Measurements from ENCODE around the gene KLHL21. TPM values are rescaled to one million over a fixed set of nuclear protein-coding genes. Genes with fewer than 3 reads are reported as not detected.
"Not testable (repeated sequence)": the region's sequence is repeated elsewhere in the genome, so short reads cannot be mapped to it uniquely, and the experiment has no call there.

Gene KLHL21
- total RNA-seq, 1 donor from 2014 or later, result 9.2 TPM

- Mint-ChIP-seq H3K27me3 (ENCODE audit: unreplicated experiment) (peaks cover 9% of the 10 kb centered on the region), H3K4me3 (ENCODE audit: unreplicated experiment) (no peak overlapping the region), H3K27ac (ENCODE audit: unreplicated experiment) (no peak overlapping the region)
Observed at GRCh38 chr1:6572653-6573383, 29.9 kb downstream of the KLHL21 start.

GRCh38 chr1:6570987-6571386, 31.7 kb downstream of the KLHL21 start:
- peaks cover 10% of the 10 kb centered on the region for H3K9me3 Mint-ChIP-seq (ENCODE audit: unreplicated experiment)
- no peak for TF ChIP-seq CTCF (IDR thresholded peaks at IDR 0.05; ENCODE audit: partially characterized antibody, unreplicated experiment)
- H3K27me3 Mint-ChIP-seq (ENCODE audit: unreplicated experiment), result peaks cover 9% of the 10 kb centered on the region
- DNase-seq, result no peak
- H3K27ac Mint-ChIP-seq (ENCODE audit: unreplicated experiment), result no peak overlapping the region
- H3K4me1 Mint-ChIP-seq (ENCODE audit: low read depth, unreplicated experiment), result peaks cover 6% of the 10 kb centered on the region
- H3K36me3 Mint-ChIP-seq (ENCODE audit: unreplicated experiment), result peaks cover 10% of the 10 kb centered on the region
- no peak overlapping the region for H3K4me3 Mint-ChIP-seq (ENCODE audit: unreplicated experiment)

More at GRCh38 chr1:6572653-6573383, 29.9 kb downstream of the KLHL21 start:
- Mint-ChIP-seq H3K4me1 (ENCODE audit: low read depth, unreplicated experiment) (peaks cover 6% of the 10 kb centered on the region), H3K9me3 (ENCODE audit: unreplicated experiment) (peaks cover 10% of the 10 kb centered on the region), H3K36me3 (ENCODE audit: unreplicated experiment) (peaks cover 10% of the 10 kb centered on the region)
- DNase-seq, result no peak
- TF ChIP-seq CTCF (IDR thresholded peaks at IDR 0.05; ENCODE audit: partially characterized antibody, unreplicated experiment), result no peak

GRCh38 chr1:6570100-6570499, 32.6 kb downstream of the KLHL21 start:
- Mint-ChIP-seq H3K9me3 (ENCODE audit: unreplicated experiment) (peaks cover 10% of the 10 kb centered on the region), H3K36me3 (ENCODE audit: unreplicated experiment) (peaks cover 10% of the 10 kb centered on the region), H3K4me3 (ENCODE audit: unreplicated experiment) (no peak overlapping the region), H3K27ac (ENCODE audit: unreplicated experiment) (no peak overlapping the region), H3K4me1 (ENCODE audit: low read depth, unreplicated experiment) (peaks cover 6% of the 10 kb centered on the region), H3K27me3 (ENCODE audit: unreplicated experiment) (peaks cover 9% of the 10 kb centered on the region)
- no peak for TF ChIP-seq CTCF (IDR thresholded peaks at IDR 0.05; ENCODE audit: partially characterized antibody, unreplicated experiment)
- no peak for DNase-seq

- Mint-ChIP-seq H3K9me3 (ENCODE audit: unreplicated experiment) (peaks cover 7% of the 10 kb centered on the region), H3K4me3 (ENCODE audit: unreplicated experiment) (no peak overlapping the region), H3K27me3 (ENCODE audit: unreplicated experiment) (peaks cover 9% of the 10 kb centered on the region), H3K4me1 (ENCODE audit: low read depth, unreplicated experiment) (peaks cover 6% of the 10 kb centered on the region), H3K27ac (ENCODE audit: unreplicated experiment) (no peak overlapping the region), H3K36me3 (ENCODE audit: unreplicated experiment) (peaks cover 10% of the 10 kb centered on the region)
- no peak for DNase-seq
- TF ChIP-seq CTCF (IDR thresholded peaks at IDR 0.05; ENCODE audit: partially characterized antibody, unreplicated experiment), result no peak
Observed at GRCh38 chr1:6569033-6569432, 33.6 kb downstream of the KLHL21 start.

GRCh38 chr1:6560267-6560666, 42.4 kb downstream of the KLHL21 start:
- no peaks in the 10 kb centered on the region for H3K36me3 Mint-ChIP-seq (ENCODE audit: unreplicated experiment)
- no peak for DNase-seq
- peaks cover 4% of the 10 kb centered on the region for H3K9me3 Mint-ChIP-seq (ENCODE audit: unreplicated experiment)
- H3K27ac Mint-ChIP-seq (ENCODE audit: unreplicated experiment), result no peak overlapping the region
- no peak overlapping the region for H3K4me3 Mint-ChIP-seq (ENCODE audit: unreplicated experiment)
- peaks cover 3% of the 10 kb centered on the region for H3K27me3 Mint-ChIP-seq (ENCODE audit: unreplicated experiment)
- H3K4me1 Mint-ChIP-seq (ENCODE audit: low read depth, unreplicated experiment), result no peaks in the 10 kb centered on the region
- no peak for TF ChIP-seq CTCF (IDR thresholded peaks at IDR 0.05; ENCODE audit: partially characterized antibody, unreplicated experiment)

GRCh38 chr1:6559161-6559560, 43.5 kb downstream of the KLHL21 start:
- H3K4me3 Mint-ChIP-seq (ENCODE audit: unreplicated experiment); H3K36me3 Mint-ChIP-seq (ENCODE audit: unreplicated experiment); DNase-seq; H3K27me3 Mint-ChIP-seq (ENCODE audit: unreplicated experiment); H3K27ac Mint-ChIP-seq (ENCODE audit: unreplicated experiment); H3K9me3 Mint-ChIP-seq (ENCODE audit: unreplicated experiment); H3K4me1 Mint-ChIP-seq (ENCODE audit: low read depth, unreplicated experiment): not testable (repeated sequence)

All from glutamatergic neuron (in vitro differentiated cells).